ENCODE results near the gene WDR74.
"Not testable (repeated sequence)": the region's sequence is repeated elsewhere in the genome, so short reads cannot be mapped to it uniquely, and the experiment has no call there.

WDR74 gene

DNA sequence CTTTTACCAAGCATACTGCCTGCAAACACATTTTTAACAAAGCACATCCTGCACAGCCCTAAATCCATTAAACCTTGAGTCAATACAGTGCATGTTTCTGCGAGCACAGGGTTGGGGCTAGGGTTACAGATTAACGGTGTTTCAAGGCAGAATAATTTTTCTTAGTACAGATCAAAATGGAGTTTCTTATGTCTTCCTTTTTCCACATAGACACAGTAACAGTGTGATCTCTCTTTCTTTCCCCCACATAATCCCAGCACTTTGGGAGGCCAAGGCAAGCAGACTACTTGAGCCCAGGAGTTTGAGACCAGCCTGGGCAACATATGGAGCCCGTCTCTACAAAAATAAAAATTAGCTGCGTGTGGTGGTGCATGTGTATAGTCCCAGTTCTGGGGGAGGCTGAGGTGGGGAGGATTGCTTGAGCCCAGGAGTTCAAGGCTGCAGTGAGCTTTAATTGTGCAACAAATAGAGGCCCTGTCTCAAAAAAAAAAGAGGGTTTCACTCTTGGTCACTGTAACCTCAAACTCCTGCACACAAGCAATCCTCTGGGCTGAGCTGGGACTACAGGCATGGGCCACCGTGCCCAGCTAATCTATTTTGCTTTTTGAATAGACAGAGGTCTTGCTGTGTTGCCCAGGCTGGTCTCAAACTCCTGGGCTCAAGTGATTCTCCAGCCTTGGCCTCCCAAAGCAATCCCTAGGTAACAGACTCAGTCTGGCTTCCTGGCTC, 21.6 kb upstream of the WDR74 start:
- DNase-seq (ENCODE audit: low read depth, low spot score): no peak

DNA sequence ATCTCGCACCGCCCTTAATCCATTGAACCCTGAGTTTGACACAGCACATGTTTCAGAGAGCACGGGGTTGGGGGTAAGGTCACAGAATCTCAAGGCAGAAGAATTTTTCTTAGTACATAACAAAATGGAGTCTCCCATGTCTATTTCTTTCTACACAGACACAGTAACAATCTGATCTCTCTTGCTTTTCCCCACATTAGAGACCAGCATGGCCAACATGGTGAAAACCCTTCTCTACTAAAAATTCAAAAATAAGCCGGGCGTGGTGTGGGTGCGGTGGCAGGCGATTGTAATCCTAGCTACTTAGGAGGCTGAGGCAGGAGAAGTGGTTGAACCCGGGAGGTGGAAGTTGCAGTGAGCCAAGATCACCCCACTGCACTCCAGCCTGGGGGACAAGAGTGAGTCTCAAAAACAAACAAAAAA, 19.9 kb upstream of the WDR74 start:
- not testable (repeated sequence) for DNase-seq (ENCODE audit: low read depth, low spot score)

DNA sequence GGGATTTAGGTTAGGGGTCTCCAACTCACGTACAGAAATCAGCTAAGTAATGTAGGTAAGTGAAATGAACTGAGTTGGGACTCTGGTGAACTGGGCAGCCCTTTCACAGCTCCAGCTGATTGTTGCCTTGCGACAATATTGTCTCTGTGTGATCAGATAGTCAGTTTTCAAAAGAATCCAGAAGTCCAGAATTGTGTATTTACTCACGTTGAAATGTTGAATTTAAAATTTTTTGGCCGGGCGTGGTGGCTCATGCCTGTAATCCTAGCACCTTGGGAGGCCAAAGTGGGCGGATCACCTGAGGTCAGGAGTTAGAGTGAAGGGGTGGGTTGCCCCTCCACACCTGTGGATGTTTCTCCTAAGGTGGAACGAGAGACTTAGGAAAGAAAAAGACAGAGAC, 18.8 kb upstream of the WDR74 start:
- no peak for DNase-seq (ENCODE audit: low read depth, low spot score)

DNA sequence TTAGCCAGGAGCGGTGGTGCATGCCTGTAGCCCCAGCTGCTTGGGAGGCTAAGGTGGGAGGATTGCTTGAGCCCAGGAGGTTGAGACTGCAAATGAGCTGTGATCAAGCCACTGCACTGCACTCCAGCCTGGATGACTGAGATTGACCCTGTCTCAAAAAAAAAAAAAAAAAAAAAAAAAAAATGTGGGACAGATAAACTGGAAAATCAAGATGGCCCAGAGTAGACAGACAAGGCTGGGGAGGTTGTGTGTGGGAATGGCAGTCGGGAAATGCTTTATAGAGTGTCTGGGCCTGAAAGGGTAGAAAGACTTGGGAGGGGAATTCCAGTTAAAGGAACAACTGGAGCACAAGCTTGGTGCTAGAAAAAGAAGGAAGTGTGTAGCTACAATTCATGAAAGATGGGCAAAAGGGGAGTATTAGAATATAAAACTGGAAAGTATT, 18.2 kb upstream of the WDR74 start:
- no peak for DNase-seq (ENCODE audit: low read depth, low spot score)

DNA sequence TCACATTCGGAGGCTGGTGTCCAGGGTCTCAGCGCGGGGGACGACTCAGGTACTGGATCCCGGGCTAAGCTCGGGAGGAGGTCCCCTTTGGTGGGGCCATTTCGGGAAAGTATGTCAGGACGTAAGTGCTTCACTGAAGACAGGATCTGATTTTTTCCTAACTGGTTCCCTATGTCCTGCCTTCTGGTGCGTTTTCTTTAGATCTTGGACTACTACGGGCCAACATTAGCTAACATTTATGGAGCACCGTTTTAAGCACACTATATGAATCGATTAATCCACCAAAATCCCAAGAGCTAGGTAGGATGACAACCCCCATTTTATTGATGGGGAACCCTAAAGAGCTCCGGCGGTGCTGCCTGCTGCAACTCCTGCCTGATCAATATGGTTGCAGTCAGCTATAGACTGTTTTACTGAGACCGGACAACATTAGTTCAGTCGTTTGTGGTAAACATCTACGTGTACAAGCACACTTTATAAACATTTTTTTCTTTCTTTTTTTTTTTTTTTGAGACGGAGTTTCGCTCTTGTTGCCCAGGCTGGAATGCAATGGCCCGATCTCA, 17.0 kb upstream of the WDR74 start:
- no peak for DNase-seq (ENCODE audit: low read depth, low spot score)

DNA sequence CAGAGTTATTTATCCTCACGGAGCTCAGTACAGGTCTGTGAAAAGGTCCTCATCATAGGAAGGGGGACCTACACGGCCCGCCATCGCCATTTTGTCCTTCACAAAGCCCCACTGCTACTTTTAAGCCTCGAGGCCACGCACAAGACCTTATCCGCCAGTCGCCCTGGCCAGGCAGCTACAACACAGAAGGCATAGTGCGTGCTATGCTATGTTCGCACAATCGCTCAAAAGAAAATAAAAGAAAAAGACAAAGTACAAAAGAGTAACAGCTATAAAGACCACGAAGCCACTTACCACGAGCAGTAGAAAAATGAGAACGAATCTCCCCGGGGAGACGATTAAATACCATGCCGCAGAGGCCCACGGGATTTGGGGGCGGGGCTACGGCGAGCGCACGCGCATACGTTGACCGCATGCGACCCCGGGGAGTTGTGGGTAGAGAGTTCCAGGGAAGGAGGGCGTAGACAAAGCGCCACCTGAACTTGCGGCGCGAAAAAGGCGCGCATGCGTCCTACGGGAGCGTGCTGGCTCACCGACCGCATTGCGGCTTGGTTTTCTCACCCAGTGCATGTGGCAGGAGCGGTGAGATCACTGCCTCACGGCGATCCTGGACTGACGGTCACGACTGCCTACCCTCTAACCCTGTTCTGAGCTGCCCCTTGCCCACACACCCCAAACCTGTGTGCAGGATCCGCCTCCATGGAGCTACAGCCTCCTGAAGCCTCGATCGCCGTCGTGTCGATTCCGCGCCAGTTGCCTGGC, 16.4 kb upstream of the WDR74 start:
- no peak for DNase-seq (ENCODE audit: low read depth, low spot score)

DNA sequence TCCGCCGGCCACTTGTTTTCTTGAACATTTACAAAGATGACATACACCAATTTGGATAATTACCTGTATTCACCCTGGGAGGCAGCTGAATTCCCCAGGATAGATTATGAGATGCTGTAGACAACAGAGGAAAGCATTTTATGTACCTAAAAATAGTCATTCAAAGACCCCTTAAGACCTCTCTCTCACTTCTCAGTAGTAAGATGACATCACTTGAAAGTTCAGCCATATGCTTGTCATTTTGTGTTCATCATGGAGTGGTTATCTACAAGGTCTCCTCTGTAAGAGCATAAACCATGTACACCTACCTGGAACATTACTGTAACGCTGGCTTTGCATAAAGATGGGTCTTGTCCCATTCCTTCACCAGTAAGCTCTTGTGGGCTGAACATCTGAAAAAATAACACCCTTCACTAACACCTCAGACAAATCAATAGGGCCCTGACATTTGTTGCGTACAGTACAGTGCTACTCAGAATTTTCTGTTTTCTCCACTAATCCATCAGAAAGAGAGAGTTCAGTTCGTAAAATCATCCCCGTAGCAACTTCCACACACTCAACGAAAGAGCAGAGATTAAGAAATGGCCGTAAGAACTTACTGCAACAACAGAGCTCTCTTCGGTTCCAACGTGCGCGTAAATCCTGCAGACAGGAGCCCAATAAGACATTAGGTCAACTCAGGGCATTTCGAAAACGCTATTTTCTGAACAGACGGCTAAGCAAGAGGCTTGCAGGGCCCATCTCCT, 15.6 kb upstream of the WDR74 start:
- no peak for DNase-seq (ENCODE audit: low read depth, low spot score)

DNA sequence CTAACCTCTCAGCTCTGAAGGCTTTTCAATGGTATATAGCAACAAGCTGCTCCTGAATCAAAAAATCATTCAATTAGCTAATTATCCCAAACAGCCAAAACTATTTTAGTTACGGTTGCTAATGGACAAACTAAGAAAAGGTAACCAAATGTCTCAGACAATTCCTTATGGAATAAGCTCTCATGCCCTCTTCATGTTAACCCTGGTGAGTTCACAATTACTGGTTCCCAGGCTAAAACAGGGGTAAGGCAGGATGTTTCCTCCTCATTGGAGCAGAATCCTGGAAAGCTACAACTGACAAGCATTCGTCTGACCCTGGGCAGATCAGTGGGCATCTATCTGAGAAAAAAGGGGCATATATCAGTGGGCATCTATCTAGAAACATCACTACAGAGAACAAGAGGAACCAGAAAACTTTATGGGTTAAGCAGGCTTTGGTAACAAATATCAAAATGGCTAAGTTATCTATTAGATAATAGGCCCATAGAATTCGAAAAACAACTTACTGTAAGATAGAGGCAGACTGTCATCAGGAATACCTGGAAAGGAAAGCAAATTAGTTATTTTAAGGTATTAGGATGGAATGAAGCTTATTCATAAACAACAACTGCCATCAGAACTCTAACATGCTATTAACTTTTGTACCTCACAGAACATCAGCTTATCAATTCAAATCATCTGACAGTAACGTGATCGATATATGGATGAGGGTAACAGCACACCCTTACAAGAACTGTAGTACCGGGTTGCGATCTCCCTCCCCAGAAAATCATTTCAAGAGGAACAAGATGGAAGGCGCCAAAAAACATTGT, 14.8 kb upstream of the WDR74 start:
- DNase-seq (ENCODE audit: low read depth, low spot score): no peak

DNA sequence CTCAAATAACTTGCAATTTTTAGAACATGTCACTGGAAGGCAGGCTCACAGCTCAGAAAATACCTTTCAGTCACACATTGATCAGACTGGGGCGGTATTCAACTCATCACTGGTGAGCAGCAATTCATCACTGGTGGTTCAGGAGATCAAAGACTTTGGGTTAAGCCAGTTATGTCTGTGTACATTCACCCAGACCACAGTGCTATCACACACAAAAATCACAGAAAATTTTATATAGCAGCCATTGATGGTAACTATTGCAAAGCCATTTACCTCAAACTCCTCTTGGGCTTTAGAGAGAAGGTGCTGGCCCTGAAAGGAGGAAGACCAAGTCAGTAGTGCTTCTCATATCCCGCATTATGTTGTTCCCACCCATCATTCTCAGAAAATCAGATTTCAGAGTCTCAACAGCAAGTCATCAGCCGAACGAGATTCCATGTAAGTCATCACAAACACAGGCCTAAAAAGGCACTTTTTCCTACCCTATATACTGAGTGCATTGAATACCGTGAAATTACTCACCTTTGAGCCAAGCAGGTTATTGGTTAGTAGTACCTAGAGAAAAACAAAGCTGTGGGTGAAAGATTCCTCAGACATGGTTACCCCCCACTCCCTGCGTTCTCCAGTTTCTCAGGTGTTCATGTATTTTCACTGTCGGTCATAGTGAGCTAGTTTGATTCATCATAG, 14.0 kb upstream of the WDR74 start:
- no peak for DNase-seq (ENCODE audit: low read depth, low spot score)

DNA sequence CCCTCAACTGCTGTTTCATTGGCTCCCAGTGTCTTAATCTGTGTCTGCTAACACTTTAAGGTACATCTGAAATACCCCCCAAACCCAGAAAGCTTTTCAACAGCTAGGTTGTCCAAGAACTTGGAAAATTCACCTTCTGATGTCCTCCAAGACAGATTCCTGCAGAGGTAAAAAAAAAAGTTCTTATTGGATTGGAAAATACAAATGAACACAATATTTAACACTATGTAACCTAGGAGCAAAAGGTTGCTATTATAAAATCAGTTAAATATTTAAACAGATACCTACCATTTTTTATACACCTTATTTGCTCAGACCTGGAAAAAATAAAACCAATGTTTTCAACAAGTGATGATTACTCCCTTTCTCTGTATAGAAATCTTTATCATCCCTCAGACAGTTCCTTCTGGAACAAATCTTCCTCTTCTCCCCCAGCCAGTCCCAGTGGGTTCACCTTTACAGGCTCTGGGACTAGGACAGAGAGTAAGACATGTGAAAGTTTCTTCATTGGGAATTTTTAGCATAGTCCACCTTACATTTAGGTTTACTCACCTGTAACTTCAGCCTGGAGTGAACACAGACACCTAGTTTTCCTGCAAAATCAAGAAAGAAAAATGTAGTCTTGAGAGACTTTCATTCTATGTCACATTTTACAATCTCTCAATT, 13.3 kb upstream of the WDR74 start:
- no peak for DNase-seq (ENCODE audit: low read depth, low spot score)

DNA sequence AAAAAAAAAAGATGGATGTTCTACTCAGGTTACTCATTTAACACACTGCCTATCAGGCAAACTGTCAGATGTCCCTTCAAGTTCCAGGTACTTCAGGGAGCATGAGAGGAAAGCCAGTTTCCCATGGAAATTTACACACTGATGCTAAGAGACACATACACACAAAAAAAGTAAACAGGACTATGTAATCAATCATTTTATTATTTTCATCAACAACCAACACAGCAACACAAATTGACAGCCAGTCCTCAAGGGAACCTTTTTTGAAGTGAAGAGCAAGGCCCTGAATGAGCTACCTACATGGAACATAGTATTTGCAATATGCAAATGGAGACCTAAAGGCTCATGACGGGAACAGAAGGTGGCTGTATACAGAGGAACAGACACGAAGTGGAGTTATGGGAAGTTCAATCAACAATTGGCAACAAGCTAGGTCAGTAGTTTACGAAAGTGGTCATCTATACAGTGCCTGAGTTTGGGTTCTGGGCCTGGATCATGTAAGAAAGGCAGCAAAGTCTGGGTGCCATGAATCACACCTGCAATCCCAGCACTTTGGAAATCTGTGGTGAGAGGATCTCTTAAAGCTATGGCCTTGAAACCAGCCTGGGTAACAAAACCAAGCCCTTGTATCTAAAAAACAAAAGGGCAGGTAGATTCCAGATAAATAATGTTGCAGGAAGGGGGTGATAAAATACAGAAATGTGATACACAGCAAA, 12.6 kb upstream of the WDR74 start:
- DNase-seq (ENCODE audit: low read depth, low spot score): no peak

DNA sequence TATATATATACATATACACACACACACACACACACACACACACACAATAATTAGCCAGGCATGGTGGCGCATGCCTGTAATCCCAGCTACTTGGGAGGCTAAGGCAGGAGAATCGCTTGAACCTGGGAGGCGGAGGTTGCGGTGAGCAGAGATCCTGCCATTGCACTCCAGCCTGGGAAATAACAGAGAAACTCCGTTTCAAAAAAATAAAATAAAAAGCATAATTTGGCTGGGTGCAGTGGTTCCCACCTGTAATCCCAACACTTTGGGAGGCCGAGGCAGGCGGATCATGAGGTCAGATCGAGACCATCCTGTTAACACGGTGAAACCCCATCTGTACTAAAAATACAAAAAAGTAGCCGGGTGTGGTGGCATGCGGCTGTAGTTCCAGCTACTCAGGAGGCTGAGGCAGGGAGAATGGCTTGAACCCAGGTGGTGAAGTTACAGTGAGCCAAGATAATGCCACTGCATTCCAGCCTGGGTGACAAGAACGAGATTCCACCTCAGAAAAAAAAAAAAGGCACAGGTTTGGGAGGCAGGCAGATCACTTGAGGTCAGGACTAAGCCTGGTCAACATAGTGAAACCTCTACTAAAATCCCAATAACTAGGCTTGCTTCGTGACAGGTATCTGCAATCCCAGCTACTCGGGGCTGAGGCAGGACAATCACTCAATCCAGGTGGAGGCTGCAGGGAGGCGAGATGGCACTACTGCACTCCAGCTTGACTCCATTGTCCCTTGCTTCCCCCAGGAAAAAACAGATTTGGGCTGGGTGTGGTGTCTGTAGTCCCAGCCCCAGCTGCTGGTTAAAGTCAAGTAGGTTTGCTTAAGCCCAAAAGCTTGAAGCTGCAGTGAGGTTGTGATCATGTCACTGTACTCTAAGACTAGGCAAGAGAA, 11.8 kb upstream of the WDR74 start:
- no peak for DNase-seq (ENCODE audit: low read depth, low spot score)

DNA sequence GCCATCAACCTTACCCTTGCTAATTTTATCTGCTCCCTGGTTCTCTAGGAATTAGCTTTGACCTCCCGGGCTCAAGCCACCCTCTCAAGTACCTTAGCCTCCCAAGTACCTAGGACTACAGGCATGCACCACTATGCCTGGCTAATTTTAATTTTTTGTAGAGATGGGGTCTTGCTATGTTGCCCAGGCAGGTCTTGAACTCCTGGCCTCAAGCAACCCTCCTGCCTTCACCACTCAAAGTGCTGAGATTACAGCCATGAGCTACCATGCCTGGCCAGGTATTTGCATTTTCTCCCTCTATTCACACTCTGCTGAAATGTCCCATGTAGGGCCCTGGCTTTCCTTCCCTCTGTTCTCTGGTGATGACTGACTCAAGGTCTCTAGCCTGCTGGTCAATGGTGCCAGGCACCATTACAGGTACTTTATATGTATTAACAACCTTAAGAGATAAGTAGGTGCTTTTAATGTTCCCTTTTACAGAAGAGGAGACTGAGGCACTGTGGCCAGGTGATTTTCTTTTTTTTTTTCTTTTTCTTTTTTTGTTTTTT, 8.5 kb upstream of the WDR74 start:
- DNase-seq (ENCODE audit: low read depth, low spot score): no peak

DNA sequence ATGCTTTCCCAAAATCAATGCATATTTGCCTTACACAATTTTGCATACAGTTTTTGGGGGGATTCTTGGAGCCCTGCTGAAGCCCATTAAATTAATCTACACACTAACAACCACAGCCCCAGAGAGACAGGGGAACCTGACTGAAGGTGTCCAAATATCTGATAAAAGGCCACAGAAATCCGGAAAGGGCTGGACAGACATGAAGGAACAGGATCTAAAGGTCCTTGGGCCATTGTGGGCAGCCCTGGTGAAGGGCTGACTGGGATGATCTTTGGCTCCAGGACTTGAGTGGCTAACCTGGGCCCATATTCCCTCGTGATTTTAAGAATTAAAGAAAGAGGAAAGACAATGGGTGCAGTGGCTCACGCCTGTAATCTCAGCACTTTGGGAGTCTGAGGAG, 6.8 kb upstream of the WDR74 start:
- DNase-seq (ENCODE audit: low read depth, low spot score): no peak

DNA sequence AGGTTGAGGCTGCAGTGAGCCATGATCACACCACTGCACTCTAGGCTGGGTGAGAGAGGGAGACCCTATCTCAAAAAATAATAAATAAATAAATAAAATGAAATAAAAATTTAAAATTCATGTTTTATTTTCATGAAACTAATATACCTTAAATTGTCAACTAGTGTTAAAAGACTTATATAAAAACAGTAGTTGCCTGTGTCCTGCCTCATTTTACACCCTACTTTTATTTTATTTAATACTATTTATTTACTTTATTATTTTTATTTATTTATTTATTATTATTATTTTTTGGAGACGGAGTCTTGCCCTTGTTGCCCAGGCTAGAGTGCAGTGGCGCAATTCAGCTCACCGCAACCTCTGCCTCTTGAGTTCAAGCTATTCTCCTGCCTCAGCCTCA, 4.8 kb upstream of the WDR74 start:
- DNase-seq (ENCODE audit: low read depth, low spot score): no peak

DNA sequence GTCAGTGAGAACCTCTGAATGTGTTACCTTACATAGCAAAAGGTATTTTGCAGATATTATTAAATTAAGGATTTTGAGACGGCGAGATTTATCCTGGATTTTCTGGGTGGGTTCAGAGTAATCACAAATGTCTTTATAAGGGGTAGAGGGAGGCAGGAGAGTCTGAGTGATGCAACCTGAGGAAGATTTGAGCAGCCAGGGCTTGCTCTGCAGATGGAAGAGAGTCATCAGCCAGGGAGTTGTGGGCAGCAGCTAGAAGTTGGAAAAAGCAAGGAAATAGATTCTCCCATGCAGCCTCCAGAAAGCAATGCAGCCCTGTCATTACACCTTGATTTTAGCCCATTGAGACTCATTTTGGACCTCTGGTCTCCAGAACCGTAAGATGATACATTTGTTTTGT, 4.1 kb upstream of the WDR74 start:
- DNase-seq (ENCODE audit: low read depth, low spot score): no peak

DNA sequence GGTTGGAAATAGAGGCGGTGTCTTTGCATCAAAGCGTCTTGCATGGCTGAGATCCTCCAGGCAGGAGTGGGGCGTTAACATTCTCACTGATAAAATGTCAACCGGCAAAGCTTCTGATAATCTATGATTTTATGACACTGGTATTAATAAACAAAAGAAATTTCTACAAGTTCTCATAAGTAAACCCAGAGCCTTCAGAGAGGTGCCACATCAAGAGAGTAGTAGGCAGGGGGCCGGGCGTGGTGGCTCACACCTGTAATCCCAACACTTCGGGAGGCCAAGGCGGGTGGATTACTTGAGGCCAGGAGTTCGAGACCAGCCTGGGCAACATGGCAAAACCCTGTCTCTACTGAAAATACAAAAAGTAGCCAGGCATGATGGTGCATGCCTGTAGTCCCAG, 3.5 kb upstream of the WDR74 start:
- DNase-seq (ENCODE audit: low read depth, low spot score): not testable (repeated sequence)

DNA sequence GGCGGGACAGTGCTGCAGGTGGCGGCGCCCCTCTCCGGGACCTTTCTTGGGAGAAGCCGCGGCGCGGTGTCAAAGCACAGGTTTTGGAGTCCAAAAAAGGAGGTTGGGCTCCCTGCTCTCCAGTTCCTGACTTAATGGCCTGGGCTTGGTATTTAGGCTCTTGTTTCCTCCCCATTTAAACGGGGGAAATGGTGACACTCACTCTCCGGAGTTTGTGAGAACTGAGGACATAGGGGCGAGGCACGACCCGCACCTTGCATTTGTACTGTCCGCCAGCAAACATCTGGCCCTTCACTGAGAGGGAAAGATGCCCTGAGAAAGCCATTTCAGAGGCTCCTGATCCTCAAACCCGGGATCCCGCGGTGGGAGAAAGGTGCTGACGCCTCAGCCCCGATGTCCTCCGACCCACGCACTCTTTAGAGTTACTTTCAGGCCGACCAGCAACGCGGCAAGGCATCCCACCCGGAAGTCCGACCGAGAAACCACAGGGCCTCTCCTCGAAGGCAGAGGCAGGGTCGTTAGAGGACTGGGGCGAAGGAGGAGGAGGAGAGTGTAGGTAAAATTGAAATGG, 2.9 kb upstream of the WDR74 start:
- no peak for DNase-seq (ENCODE audit: low read depth, low spot score)

All from iPS DF 19.7 (cell line).